HG02571 (cell line): Measurements from ENCODE around the gene PRKAG2.

Experiments
- ATAC-seq: cut with Tn5 transposase; IDR thresholded peaks from one replicate; pipeline ENCODE4 v1.9.1; 2021; ENCODE audit warnings: mild to moderate bottlenecking, moderate library complexity; ENCODE audit not compliant: unreplicated experiment

PRKAG2 gene

GRCh38 chr7:151665368-151665767 is 211.5 kb downstream of the PRKAG2 start:
- ATAC-seq, result no peak

DNA sequence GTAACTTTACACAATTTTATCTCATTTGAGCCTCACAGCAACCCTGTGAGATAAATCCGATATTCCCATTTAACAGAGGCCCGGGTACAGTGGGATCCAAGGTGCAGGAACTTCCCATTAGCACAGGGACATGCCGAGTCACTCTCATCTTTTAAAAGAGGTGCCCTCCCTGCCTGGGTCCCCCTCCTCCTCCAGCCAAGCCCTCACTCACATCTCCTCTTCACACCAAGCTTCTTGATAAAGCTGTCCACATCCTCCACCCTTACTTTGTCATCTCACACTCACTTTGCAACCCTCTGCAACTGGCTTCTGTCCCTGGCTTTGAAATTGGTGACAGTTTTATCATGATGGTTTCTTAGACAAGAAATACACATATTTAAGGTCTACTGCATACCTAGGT is 212.6 kb downstream of the PRKAG2 start:
- no peak for ATAC-seq

GRCh38 chr7:151663382-151664100 is 213.4 kb downstream of the PRKAG2 start:
- ATAC-seq, result no peak

DNA sequence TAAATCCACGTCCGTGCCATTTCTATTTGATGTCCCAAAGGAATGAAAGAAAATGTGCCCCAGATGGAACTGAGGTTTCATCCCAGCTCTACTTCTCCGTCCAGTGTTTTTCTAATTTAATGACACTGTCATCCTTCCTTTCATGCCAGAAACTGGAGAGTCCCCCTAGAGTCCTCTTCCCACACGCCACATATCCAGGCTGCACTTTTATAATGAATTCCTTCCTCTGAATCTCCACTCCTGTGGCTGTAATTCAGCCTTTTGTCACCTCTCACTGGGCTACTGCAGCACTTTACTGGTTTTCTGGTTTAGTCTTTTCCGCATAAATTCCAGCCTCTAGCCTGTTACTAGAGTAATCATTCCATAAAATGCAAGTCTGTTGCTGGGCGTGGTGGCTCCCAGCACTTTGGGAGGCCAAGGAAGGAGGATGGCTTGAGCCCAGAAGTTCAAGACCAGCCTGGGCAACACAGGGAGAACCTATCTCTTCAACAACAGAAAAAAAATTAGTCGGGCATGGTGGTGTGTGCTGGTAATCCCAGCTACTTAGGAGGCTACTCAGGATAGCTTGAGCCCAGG is 214.6 kb downstream of the PRKAG2 start:
- ATAC-seq, result no peak

GRCh38 chr7:151661587-151661986 is 215.3 kb downstream of the PRKAG2 start:
- no peak for ATAC-seq

GRCh38 chr7:151660141-151660540 is 216.8 kb downstream of the PRKAG2 start:
- no peak for ATAC-seq

GRCh38 chr7:151659219-151659618 is 217.7 kb downstream of the PRKAG2 start:
- no peak for ATAC-seq

GRCh38 chr7:151658778-151659177 is 218.1 kb downstream of the PRKAG2 start:
- ATAC-seq, result no peak

- ATAC-seq, result no peak
Measured at GRCh38 chr7:151657173-151657572, 219.7 kb downstream of the PRKAG2 start.

GRCh38 chr7:151655555-151655954 is 221.4 kb downstream of the PRKAG2 start:
- ATAC-seq, result no peak

- ATAC-seq, result no peak
Measured at GRCh38 chr7:151652111-151652510, 224.8 kb downstream of the PRKAG2 start.

- no peak for ATAC-seq
Measured at GRCh38 chr7:151650161-151650560, 226.8 kb downstream of the PRKAG2 start.

DNA sequence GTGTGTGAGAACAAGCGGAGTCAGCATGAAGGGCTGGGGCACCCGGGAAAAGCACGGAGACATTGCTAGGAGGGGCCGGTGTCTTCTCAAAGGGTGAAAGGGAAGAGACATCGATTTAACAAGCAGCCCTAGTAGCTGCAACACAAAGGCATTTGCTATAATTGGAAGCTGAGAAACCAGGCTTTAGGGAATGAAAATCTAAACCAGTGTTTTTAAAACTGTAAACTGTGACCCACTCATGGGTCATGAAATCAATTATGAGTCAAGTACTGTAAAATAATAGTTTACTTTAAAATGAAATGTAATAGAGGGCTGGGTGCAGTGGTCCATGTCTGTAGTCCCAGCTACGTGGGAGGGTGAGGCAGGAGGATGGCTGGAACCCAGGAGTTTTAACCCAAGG is 228.5 kb downstream of the PRKAG2 start:
- no peak for ATAC-seq

DNA sequence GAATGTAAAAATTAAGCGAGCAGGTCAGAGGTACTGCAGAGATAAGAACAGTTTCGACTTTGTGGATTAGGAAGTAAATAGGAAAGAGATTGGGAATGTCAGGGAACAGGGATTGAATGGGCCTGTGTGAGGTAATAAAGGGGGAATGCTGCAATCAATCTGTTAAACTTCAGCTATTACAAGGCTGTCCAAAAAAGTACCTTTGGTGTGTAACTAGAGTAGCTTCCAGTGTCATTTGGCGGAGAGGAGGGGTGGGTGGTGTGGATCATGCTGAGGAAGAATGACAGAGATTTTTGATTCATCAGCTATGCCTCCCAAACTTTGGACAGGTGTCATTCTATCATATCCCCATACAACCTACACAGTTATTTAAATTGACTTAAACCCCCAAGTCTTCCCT is 229.0 kb downstream of the PRKAG2 start:
- no peak for ATAC-seq

GRCh38 chr7:151647006-151647405 is 229.9 kb downstream of the PRKAG2 start:
- no peak for ATAC-seq

GRCh38 chr7:151645311-151645710 is 231.6 kb downstream of the PRKAG2 start:
- ATAC-seq, result no peak

DNA sequence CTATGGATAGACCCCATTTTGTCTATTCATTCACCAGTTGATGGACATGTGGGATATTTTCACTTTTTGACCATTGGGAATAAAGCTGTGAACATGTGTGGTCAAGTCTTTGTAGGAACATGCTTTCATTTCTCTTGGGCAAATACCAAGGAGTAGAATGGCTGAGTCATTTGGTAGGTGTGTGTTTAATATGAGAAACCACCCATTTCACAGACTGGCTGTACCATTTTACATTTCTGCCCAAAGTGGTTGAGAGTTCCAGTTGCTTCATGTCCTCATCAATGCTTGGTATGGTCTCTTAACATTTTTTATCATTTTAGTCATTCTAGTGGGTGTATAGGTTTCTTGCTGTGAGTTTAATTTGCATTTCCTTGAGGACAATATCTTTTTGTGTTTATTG is 232.4 kb downstream of the PRKAG2 start:
- no peak for ATAC-seq

DNA sequence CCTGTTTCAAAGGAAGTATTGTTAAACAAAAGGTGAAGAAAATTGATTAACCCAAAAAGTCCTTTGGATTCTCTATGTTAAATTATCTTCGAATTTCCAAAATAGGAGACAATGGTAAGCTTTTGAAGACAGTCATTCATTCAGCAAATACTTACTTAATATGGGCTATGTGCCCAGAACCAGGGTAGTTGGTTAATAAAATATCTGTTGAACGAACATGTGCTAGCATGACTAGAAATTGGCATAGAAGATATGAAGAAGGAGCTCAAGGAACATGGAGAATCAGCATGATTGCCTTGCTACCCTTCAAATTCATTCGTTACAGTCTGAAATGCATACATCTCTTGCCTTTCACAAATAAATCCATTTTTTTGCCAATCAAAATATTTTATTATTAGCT is 234.2 kb downstream of the PRKAG2 start:
- ATAC-seq, result no peak

DNA sequence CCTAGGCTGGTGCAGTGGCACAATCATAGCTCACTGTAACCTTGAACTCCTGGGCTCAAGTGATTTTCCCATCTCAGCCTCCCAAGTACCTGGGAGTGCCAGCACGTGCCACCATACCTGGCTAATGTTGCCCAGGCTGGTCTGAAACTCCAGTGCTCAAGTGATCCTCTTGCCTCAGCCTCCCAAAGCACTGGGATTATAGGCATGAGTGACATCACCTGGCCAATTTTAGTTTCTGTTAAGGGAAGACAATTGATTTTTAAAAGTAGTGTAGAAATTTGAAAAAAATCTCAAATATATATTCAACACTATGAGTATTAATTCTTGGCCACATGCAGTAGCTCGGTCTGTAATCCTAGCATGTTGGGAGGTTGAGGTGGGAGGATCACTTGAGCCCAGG is 235.3 kb downstream of the PRKAG2 start:
- no peak for ATAC-seq

DNA sequence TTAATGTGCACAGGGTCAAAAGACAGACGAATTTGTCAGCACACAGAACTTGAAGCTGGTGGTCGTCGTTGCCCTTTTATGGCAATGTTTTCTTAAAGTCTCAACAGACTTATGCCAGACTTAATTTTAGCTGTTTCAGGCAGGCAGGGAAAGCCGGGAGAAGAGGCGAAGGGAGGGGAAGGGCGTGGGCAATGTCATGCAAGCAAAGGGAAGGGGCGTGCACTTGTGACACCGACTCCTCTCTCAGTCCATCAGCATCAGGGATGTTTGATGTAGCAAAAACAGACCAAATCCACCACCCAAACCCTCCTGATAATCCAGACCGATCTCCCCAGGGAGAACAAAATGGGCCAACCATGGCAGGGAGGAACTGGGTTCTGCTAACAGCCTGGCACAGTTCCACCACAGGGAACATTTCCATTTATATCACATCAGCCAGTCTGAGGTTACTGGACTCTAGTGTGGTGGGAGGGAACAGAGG is 239.1 kb downstream of the PRKAG2 start:
- ATAC-seq, result no peak

- ATAC-seq, result no peak
Measured at GRCh38 chr7:151634643-151635042, 242.3 kb downstream of the PRKAG2 start.

DNA sequence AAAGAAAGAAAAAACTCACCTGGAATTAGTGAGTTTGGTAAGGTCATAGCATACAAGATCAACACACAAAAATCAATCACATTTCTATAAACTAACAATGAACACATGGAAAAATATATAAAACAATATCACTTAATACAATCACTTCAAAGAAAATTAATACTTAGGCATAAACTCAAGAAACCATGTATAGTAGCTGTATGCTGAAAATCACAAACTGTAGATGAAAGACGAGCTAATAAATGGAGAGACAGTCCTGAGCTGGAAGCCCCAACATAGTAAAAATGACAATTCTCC is 243.5 kb downstream of the PRKAG2 start:
- ATAC-seq, result no peak
